GM18907 (cell line): ENCODE data around the gene PODNL1.

Experiments used
- ATAC-seq: cut with Tn5 transposase; IDR thresholded peaks from one replicate; pipeline ENCODE4 v1.9.1; 2021; ENCODE audit warnings: mild to moderate bottlenecking, moderate library complexity; ENCODE audit not compliant: unreplicated experiment

The PODNL1 gene

GRCh38 chr19:13899912-13900584, 38.2 kb downstream of the PODNL1 start:
- no peak for ATAC-seq

DNA sequence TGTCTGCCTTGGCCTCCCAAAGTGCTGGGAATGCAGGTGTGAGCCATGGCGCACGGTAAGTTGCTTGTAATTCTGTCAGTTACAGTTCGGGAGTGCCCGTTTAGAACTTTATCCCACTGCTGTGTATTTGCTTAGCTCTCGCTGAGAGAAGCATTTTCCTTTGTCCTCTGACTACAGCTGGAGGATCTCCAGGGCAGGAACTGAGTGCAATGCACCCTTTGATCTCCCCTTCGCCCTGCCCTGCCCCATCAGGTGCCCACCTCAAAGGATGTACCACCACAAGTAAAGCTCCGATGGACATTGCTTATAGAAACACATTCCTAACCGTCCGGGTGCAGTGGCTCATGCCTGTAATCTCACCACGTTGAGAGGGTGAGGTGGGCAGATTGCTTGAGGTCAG, 38.8 kb downstream of the PODNL1 start:
- no peak for ATAC-seq

DNA sequence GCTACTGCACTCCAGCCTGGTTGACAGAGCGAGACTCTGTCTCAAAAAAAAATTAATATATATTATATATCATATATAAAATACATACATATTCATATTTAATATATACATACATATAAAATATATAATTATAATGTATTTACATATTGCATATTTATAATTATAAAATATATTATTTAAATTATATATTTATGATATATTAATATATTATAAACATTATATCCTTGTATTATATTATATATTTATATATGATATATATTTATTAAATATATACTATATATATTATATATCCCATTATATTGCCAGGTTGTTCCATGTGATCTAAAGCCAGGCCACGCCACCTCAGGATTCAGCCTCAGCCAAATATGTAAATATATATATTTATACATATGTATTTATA, 42.0 kb downstream of the PODNL1 start:
- no peak for ATAC-seq

DNA sequence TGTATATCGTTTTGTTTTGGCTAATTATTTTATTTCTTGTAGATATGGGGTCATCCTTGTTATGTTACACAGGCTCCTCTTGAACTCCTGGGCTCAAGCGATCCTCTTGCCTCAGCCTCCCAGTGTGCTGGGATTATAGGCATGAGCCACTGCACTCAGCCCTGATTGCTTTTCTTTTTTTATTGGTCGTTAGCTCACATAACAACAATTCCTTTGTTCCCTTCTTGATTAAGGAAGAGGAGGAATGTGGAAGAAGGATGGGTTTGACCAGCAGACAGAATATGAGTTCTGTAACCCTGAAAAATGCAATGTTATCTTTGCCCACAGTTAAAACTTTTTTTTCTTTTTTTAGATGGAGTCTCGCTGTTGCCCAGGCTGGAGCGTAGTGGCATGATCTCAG, 43.7 kb downstream of the PODNL1 start:
- ATAC-seq, result no peak

DNA sequence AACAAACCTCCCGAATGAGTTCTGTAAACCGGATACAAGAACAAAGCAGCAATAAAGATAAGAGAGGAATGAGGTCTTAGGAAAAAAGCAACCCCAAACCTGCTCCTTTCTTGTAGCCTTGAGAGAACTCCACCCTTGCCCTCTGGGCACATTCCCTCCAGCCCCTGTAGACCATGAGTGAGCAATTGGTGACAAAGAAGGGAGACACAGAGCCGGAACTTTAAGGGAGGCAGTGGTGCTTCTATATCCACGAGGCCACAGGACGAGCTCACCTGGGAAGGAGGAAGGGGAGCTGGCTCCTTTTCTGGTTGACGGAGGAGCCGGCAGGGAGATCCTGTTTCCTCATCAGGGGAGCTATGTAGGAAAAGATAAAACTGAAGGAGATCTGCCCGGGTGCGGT, 45.3 kb downstream of the PODNL1 start:
- no peak for ATAC-seq

- ATAC-seq, result no peak
These were observed 48.1 kb downstream of the PODNL1 start for GRCh38 chr19:13890136-13890535.

GRCh38 chr19:13888281-13888680, 49.9 kb downstream of the PODNL1 start:
- no peak for ATAC-seq

DNA sequence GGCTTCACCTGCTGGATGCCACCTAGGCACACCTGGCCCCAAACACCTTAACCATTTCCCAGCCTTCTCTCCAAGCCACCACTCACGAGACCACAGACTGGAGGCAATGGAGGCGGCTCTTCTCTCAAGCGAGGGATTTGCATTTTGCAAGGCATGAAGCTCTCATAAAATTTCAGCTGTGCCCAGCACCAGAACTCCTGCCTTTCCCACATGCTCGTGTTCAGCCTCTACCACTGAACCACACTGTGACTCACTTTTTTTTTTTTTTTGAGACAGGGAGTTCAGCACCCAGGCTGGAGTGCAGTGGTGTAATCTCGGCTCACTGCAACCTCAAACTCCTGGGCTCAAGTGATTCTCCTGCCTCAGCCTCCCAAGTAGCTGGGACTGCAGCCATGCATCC, 50.7 kb downstream of the PODNL1 start:
- ATAC-seq, result no peak

GRCh38 chr19:13887018-13887436, 51.2 kb downstream of the PODNL1 start:
- ATAC-seq, result no peak

- ATAC-seq, result no peak
These were observed 52.3 kb downstream of the PODNL1 start for GRCh38 chr19:13885826-13886365.

GRCh38 chr19:13884726-13885591, 53.3 kb downstream of the PODNL1 start:
- no peak for ATAC-seq

DNA sequence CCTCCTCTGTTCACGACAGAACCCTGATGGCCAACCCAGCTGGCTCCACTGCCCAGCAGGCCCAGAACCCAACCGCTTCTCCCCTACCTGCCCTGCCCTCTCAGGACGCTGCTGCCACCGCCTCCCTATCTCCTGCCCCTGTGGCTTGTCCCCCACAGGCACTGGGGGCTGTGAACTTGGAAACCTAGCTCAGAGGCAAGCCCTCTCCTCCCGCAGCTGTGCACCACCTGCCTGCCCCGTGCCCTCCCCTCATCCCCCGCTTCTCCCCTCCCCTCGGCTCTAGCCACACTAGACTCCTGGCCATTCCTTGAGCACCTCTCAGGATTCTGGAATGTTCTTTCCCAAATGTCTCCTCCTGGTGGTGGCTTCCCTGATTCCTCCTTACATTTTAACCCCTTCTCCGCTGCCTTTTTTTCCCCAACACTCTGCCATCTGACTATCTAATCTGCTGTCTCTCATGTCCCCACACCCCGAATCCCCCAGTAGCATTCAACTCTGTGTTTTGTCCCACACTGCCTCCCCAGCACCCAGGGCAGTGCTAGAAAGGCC, 54.6 kb downstream of the PODNL1 start:
- ATAC-seq, result no peak

DNA sequence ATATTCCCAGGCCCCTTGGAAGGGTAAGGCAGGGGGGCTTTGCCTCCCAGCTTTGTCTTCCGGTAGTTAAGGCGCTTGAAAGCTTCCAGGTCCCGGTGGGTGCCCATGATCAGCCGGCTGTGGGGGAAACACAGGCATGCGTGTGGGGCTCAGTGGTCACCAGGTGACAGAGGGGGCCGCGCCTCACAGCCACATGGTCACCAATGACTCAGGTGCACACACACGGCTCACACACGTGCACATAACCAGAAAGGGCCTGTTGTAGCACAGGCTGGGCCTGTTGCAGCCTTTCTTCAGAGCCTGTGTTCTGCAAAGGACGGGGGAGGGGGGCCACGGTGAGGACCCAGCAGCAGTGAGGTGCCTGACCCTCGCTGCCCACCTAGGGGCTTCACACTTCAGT, 55.4 kb downstream of the PODNL1 start:
- no peak for ATAC-seq

DNA sequence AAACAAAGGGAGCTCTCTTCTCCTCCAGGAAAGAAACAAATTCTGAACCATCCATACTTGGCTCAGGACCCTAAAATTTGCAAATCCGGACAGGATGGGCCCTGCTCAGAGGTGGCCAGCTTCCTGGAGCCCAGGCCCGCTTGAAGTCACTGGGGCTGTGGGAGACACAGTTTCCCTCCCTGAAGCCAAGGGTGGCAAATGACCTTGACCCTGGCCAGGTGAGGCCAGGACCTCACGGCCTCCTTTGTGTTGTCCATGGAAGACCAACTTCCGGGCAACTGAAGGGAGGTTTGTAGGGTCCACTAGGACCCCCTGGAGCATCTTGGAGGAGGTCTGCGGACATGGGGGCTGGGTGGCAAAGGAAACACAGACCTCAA, 55.8 kb downstream of the PODNL1 start:
- ATAC-seq, result no peak

DNA sequence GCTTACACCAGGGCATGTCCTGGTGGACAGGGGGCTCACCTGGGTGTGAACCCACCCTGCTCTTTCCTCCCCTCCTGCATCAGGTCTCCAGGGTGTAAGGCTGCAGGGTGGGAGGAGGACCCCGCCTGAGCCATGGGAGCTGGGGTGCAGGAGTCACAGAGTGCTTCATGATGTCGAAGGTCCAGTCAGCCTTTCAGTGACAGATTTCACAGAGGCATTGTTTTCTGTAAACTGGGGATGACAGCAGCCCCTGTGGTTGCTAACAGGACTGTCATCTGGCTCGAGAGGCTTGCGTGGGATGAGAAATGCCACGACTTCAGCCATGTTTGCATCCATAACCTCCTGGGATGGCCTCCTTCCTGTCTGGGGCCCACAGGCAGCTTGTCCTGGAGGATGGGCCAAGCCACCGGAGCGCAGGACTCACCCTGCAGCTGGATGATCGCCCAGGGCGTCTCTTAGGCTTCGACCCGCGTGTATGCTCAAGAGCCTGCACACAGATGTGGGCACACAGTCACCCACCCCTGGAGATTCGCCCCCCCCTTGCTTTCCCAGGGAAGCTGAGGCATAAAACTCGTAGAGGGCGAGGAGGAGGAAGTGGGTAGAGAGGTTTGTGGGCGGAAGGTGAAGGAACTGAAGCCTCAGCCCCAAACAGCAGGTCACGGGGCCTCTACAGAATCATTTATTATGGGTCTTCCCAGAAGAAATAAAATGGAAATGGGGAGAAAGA, 56.4 kb downstream of the PODNL1 start:
- ATAC-seq, result no peak

DNA sequence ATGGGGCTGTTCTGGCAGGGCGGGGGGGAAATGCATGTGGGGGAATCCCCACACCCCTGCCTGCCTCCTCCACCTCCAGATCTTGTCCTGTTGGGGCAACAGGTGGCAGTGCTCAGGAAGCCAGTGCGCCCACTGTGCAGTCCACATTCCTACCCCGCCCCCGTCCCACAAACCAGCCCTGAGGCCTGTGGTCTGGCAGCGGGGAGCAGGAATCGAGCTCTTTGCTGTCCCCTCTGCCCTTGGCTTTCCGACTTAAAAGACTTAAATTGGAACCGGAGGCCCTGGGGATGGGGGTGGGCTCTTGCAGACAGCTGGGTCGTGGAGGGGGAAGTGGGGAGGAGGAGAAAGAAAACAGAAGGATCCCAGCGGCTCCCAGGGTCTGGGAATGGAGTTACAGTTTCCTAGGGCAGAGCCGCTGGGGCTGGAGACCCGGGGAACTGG, 56.9 kb downstream of the PODNL1 start:
- no peak for ATAC-seq
